Measurements from ENCODE around the gene GPR35.

GRCh38 chr2:240637116-240637900 is 12.0 kb downstream of the GPR35 start:
- TF ChIP-seq NKRF (conservative IDR thresholded peaks at IDR 0.05) (no peak), CTCF (IDR thresholded peaks at IDR 0.05 in 2 of 3, conservative IDR thresholded peaks at IDR 0.05 in 1 of 3; ENCODE audit: control insufficient read depth in 2 of 3, extremely low read depth in 1 of 3, insufficient read depth in 1 of 3, low read depth in 3 of 3, low read length in 3 of 3) (no peak), PAX8 (IDR thresholded peaks at IDR 0.05) (no peak), RFX5 (IDR thresholded peaks at IDR 0.05; ENCODE audit: low read depth, low read length) (no peak), POLR2A (IDR thresholded peaks at IDR 0.05; ENCODE audit: low read depth, low read length) (no peak), MXI1 (IDR thresholded peaks at IDR 0.05; ENCODE audit: low read depth, low read length) (no peak), ATF2 (IDR thresholded peaks at IDR 0.05; ENCODE audit: low read length) (no peak), EGR1 (IDR thresholded peaks at IDR 0.05; ENCODE audit: borderline replicate concordance in 1 of 2, low read depth in 2 of 2, low read length in 2 of 2) (no peak), FOXM1 (IDR thresholded peaks at IDR 0.05; ENCODE audit: low read depth, low read length) (no peak)

Measured in GM12878 (cell line).